Measurements from ENCODE around the gene CCDC178.

CCDC178 gene

GRCh38 chr18:32889615-32890593, 550.6 kb downstream of the CCDC178 start:
- no peak for DNase-seq (ENCODE audit: low read depth in 2 of 2)

- DNase-seq (ENCODE audit: low read depth in 2 of 2): no peak
These were observed 552.2 kb downstream of the CCDC178 start for GRCh38 chr18:32888306-32888705.

Data from stimulated activated CD4-positive, alpha-beta T cell treated with anti-CD3 and anti-CD28 coated beads, Interleukin-15, amount 100 ng/mL, for 48 hours (primary cell).